Ureter (tissue), 1 donor: ENCODE results near the gene FYTTD1. TPM values are rescaled to one million over a fixed set of nuclear protein-coding genes. Genes with fewer than 3 reads are reported as not detected.
"Not testable (repeated sequence)": the region's sequence is repeated elsewhere in the genome, so short reads cannot be mapped to it uniquely, and the experiment has no call there.

Experiments
- DNase-seq: peaks from one replicate; pipeline ENCODE4 v3.0.0-alpha.2; 2020; ENCODE audit warnings: low spot score
- total RNA-seq: library from RNA; stranded (reverse); gene quantifications from one replicate; pipeline ENCODE4 v1.2.4, GENCODE V29; 2023
- donor health status: DM: yes; HTN: yes; CAD: no.

The FYTTD1 gene
- total RNA-seq = 47.9 TPM

- DNase-seq = peak; percentile 90
Measured at GRCh38 chr3:197749601-197750395, at the start of gene FYTTD1. Gene FYTTD1 (plus strand): TSS chr3:197749883. CDS start chr3:197749972, 89 bp downstream.

GRCh38 chr3:197700095-197700494 is 49.6 kb upstream of the FYTTD1 start:
- DNase-seq = no peak

DNA sequence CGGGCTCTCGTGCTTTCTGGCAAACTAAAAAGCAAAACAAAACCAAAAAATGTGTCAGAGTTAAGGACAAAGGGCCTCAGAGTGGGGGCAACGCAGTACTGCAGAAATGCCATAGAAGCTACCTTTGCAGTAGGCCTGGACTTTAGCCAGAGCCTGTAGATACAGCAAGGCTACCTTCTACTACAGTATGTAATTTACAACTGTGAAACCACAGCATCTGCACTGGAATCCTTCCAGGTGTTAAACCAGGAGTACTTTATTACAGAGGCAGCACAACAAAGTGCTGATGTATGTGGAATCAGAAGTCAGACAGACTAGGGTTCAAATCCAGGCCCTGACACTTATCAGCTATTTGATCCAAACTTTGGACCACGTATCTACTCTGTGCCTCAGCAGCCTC is 47.8 kb upstream of the FYTTD1 start:
- no peak for DNase-seq

GRCh38 chr3:197706658-197707057 is 43.0 kb upstream of the FYTTD1 start:
- no peak for DNase-seq

GRCh38 chr3:197709135-197709534 is 40.5 kb upstream of the FYTTD1 start:
- no peak for DNase-seq

GRCh38 chr3:197710965-197711364 is 38.7 kb upstream of the FYTTD1 start:
- DNase-seq = not testable (repeated sequence)

DNA sequence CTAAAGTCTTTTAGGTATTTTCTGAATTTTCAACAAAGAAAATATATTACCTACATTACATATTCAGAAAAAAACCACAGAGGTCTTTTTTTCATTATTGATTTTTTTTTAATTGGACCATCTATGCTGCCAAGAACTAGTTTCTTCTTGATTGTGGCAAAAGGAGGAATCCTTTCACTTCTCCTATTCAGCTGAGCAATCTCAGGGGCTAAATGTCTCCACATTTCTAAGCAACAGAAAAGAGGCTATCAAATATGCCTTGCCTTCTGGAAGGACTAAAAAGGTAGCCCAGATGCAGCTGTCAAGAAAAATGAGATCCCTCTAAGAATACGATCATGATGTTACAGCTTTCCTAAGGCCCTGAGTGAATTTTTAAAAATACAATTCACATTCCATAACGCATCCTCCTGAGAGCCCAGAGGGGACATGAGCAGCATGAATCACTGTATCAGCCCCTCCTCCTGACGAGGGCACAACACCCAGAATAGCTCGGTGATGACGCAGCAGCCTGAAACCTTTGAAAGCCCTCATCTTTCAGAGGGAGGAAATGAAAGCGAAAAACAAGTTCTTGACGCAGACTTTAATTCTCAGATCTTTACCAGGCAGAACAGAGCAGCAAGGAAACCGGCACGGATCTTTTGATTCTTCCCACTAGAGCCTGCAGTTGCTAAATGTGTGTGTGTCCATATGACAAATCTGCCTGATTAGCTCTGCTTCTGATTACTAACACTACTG is 37.5 kb upstream of the FYTTD1 start:
- DNase-seq = peak; percentile 88

DNA sequence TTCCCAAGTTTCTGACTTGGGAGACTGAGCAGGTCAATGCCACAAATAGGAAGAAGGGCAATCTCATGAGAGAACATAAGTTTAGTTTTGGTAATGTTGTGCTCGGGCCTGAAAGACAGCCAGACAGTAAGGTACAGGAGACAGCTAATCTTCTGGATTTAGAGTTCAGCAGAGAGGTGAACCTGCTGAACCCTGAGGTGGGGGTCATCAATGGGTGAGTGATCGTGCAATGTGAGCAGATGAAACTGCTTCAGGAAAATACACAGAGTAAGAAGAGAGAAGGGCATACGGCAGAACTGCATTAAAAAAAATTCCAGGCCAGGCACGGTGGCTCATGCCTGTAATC is 36.2 kb upstream of the FYTTD1 start:
- no peak for DNase-seq

DNA sequence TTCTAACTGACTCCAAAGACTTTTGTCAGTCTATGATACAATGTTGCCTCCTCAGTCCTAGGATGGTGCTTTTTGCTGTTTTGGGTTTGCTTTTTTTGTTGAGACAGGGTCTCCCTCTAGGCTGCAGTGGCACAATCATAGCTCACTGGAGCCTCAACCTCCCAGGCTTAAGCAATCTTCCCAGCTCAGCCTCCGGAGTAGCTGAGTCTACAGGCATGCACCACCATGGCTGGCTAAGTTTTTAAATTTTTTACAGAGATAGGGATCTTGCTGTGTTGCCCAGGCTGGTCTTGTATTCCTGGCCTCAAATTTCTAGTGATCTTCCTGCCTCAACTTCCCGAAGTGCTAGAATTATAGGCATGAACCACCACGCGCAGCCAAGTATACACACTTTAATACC is 35.4 kb upstream of the FYTTD1 start:
- DNase-seq = no peak

DNA sequence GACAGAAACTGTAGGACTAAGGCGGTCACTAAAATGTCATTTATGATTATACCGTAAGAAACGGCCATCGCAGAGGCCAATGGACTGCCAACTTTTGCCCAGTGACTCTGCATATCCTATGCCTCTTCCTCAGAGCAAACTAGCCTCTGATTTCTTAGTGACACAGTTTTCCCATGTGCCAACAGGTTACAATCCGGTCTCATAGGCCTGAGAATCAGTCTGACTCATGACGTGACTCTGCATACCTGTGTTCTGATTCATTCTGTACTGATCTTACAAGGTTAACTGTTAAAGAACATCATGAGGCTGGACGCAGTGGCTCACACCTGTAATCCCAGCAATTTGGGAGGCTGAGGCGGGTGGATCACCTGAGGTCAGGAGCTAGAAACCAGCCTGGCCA is 30.8 kb upstream of the FYTTD1 start:
- DNase-seq = peak; percentile 50

DNA sequence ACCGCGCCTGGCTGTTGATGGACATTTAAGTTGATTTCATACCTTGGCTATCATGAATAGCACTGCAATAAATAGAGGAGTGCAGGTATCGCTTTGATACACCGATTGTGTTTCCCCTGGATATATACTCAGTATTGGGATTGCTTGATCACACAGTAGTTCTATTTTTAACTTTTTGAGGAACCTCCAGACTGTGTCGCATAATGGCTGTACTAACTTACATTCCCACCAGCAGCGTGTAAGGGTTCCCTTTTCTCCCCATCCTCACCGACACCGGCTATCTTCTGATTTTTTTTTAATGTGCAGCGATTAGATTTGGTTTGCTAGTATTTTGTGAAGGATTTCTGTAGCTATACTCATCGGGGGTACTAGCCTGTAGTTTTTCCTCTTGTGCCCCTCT is 29.0 kb upstream of the FYTTD1 start:
- DNase-seq = no peak

GRCh38 chr3:197722734-197723133 is 26.9 kb upstream of the FYTTD1 start:
- no peak for DNase-seq

- not testable (repeated sequence) for DNase-seq
Measured at GRCh38 chr3:197727878-197728277, 21.8 kb upstream of the FYTTD1 start.

DNA sequence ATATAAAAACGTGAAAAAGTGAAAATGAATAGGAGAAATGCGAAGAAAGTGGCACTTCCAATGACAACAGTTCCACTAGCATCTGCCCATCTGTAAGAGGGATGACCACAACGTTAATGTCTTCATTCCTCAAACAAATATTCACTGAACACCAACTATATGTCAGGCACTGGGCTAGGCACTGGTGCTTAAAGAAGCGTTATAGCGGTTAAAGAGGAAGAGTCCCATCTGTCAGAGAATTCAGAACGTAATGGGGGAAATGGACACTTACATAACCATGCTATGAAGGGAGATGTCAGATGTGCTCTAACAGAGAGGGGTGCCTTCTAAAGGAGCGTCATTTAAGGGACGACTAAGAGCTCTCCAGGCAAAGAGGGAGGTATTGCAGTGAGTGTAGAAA is 21.2 kb upstream of the FYTTD1 start:
- DNase-seq = no peak

DNA sequence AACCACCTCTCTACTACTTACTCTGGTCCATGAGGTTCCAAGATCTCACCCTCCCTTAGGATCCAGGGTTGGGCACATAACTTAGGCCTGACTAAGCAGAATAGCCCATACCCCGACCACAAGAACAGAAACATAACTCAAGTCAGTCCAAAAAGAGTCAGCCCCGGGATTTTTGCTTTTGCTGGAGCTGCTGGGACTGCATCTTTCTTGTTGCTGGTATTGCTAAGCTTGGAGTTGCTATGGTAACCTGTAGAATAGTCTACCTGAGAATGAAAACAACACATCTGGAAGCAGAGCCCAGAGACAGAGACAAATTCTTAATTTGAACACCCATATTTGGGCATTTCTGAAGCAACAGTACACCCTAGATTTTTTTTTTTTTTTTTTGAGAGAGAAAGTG is 19.5 kb upstream of the FYTTD1 start:
- DNase-seq = no peak

GRCh38 chr3:197730770-197731169 is 18.9 kb upstream of the FYTTD1 start:
- not testable (repeated sequence) for DNase-seq

DNA sequence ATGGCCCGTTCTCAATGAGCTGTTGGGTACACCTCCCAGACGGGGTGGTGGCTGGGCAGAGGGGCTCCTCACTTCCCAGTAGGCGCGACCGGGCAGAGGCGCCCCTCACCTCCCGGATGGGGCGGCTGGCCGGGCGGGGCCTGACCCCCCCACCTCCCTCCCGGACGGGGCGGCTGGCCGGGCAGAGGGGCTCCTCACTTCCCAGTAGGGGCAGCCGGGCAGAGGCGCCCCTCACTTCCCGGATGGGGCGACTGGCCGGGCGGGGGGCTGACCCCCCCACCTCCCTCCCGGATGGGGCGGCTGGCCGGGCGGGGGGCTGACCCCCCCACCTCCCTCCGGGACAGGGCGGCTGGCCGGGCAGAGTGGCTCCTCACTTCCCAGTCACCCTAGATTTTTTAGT is 18.2 kb upstream of the FYTTD1 start:
- DNase-seq = not testable (repeated sequence)

GRCh38 chr3:197733042-197733441 is 16.6 kb upstream of the FYTTD1 start:
- no peak for DNase-seq

DNA sequence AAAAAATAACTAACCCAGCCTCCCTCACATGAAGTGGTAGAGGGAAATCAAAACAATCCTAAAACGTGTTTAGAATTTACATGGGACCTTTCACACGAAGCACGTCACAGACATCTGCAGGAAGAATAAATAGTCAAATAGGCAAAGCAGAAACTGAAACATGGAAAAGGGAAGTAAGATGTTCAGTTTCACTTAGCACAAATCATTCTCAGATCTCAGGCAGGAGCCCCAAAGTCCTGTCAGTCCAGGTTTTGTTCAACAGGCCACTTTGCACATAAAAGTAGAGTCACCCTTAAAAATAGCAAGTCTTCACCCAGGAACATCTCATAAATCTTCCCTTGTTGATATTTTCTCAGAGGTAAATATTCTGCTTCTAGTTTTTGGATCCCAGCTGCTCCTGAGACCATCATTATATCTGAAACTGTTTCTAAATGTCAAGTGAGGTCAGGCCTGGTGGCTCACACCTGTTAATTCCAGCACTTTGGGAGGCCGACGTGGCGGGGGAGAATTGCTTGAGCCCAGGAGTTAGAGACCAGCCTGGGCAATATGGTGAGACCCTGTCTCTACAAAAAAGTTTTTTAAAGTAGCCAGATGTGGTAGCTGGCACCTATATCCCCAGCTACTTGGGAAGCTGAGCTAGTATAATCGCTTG is 14.9 kb upstream of the FYTTD1 start:
- no peak for DNase-seq

DNA sequence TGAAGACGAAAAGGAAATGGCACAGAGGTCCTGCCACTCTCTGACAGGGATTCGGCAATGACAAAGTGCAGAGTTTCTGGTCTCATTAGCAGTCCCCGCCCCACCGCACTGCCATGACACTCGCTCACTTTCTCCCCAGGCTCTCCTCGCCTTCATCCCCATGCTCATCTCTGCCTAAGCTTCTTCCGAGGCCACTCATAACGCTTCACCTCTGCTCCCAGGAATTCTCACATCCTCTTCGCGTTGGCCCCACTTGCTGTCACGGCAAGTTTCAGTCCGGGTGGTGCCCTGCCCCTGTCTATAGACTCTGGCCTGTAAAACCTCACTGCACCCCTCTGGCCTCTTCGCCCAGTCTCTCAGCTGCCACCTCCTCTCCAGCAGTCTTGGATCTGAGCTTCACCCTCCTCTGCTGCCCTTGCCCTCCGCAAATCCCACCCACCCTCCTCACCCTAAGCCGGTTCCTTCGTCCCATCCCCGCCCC is 13.6 kb upstream of the FYTTD1 start:
- DNase-seq = no peak

DNA sequence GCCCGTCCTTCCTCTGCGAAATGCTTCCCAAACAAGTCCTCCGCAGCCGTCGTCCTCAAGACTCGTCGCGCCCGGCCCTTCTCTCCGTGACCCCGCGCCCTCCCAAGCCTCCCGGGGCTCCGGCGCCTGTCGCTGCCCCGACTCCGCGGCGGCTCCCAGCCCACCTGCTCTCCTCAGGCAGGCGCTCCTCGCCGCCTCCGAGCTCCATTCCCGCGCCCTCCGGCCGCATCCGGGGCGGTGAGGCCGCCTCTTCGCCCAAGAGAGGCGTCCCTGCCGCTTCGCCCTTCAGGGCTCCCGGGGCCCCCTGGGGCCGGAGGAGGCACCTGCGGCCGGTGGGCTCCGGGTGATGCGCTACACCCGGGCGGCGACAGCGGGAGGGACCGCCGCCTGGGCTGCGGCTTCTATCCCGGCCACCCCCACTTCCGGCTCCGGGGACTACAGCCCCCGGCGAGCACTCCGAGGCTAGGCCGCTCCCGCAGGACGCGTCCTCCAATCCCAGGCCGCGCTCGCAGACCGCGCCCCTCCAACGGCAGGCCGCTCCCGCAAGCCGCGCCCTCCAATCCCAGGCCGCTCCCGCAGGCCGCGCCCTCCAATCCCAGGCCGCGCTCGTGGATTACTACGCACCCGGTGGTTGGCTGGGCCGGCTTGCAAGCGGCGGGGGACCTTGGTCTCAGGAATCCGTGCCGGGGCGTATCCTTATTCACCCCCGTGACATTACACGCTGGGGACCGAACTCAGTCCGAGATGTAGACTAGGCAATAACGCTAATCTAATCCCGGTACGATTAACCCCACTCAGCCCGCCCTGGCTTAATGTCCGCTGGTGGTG is 13.0 kb upstream of the FYTTD1 start, which contains the start of gene RUBCN:
RUBCN (minus strand) TSS at position 414 of the 828 bp plus-strand sequence; CDS start at position 229, 185 bp downstream.
- DNase-seq = peak; percentile 95

- DNase-seq = no peak
Measured at GRCh38 chr3:197737319-197737649, 12.4 kb upstream of the FYTTD1 start.
